ENCODE results near the gene CALD1. TPM values are rescaled to one million over a fixed set of nuclear protein-coding genes. Genes with fewer than 3 reads are reported as not detected.

The CALD1 gene
- total and polyA plus RNA-seq, 8 donors: 146 to 1,007 (median 302) TPM

DNA sequence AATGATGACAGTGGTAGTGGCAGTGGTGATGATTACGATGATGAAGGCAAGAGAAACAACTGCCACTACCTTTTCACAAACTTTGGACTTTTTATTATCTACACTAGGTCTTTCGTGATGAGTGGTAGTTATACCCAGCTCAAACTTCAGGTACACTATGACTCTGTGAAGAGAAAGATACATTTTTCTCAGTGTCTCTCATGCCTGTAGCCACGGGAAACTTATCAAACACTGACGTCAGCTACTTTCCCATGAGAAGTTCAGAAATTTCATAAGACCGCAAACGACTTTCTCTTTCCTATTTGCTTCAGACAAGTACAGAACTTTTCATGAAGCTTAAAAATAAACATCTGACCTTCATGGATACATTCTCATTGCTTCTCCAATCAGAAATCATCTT lies 57.0 kb downstream of the CALD1 start:
- Histone ChIP-seq H3K4me3 (no peak overlapping the region), H3K4me1 (peaks cover 0 to 60% (median 17%) of the 10 kb centered on the region in 4 donors), H3K36me3 (no peaks in the 10 kb centered on the region), H3K27ac (peak overlapping the region in 4 of 5 donors; percentile 66 to 89 (median 72)), H3K9me3 (no peaks in the 10 kb centered on the region), H3K27me3 (no peaks in the 10 kb centered on the region)
- WGBS, 5 donors: 69 to 83% (median 80%) methylated on average over 6 of the region's 6 CpGs
- peak in 1 of 2 donors; percentile 53 for DNase-seq
- intact Hi-C loops (cut with DNase I; ENCODE audit: low total_unique reads): no loop called here
- peak in 2 of 3 donors; percentile 33 to 72 for TF ChIP-seq POLR2AphosphoS5 (IDR thresholded peaks at IDR 0.05)
- no peak for TF ChIP-seq EP300 (IDR thresholded peaks at IDR 0.05)

DNA sequence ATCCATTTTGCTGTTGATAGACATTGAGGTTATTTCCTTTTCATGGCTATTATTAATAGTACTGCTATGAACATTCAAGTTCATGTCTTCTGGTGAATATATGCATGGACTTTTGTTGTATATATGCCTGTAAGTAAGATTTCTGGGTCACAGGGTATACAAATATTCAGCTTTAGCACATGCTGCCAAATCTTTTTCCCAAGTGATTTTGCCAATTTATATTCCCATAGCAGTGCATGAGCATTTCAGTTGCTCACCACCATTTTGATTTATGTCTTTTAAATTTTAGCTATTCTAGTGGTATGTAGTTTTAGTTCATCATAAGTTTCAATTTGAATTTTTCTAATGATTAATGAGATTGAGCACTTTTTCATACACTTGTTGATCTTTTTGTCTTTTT lies 59.9 kb downstream of the CALD1 start:
- no peak for DNase-seq
- Histone ChIP-seq H3K27ac (peak overlapping the region in 1 of 5 donors; percentile 89), H3K4me3 (no peak overlapping the region), H3K36me3 (peaks cover 0 to 3% (median 1%) of the 10 kb centered on the region in 4 donors), H3K27me3 (no peaks in the 10 kb centered on the region), H3K9me3 (no peaks in the 10 kb centered on the region), H3K4me1 (peaks cover 4 to 62% (median 27%) of the 10 kb centered on the region in 4 donors)
- TF ChIP-seq POLR2A (IDR thresholded peaks at IDR 0.05): no peak
- TF ChIP-seq EP300 (IDR thresholded peaks at IDR 0.05): no peak
- TF ChIP-seq POLR2AphosphoS5 (IDR thresholded peaks at IDR 0.05): no peak
- TF ChIP-seq, protein P1, sequence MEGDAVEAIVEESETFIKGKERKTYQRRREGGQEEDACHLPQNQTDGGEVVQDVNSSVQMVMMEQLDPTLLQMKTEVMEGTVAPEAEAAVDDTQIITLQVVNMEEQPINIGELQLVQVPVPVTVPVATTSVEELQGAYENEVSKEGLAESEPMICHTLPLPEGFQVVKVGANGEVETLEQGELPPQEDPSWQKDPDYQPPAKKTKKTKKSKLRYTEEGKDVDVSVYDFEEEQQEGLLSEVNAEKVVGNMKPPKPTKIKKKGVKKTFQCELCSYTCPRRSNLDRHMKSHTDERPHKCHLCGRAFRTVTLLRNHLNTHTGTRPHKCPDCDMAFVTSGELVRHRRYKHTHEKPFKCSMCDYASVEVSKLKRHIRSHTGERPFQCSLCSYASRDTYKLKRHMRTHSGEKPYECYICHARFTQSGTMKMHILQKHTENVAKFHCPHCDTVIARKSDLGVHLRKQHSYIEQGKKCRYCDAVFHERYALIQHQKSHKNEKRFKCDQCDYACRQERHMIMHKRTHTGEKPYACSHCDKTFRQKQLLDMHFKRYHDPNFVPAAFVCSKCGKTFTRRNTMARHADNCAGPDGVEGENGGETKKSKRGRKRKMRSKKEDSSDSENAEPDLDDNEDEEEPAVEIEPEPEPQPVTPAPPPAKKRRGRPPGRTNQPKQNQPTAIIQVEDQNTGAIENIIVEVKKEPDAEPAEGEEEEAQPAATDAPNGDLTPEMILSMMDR (IDR thresholded peaks at IDR 0.05): no peak
- intact Hi-C loops (cut with DNase I; ENCODE audit: low total_unique reads): no loop called here

GRCh38 chr7:134842062-134842461 lies 62.6 kb downstream of the CALD1 start:
- Histone ChIP-seq H3K27ac (peak overlapping the region in 4 of 5 donors; percentile 17 to 89 (median 32)), H3K27me3 (no peaks in the 10 kb centered on the region), H3K4me1 (peaks cover 4 to 70% (median 33%) of the 10 kb centered on the region in 4 donors), H3K9me3 (no peaks in the 10 kb centered on the region), H3K36me3 (peaks cover 0 to 23% (median 11%) of the 10 kb centered on the region in 4 donors), H3K4me3 (no peak overlapping the region)
- intact Hi-C loops (cut with DNase I; ENCODE audit: low total_unique reads): no loop called here
- TF ChIP-seq POLR2A (IDR thresholded peaks at IDR 0.05) (no peak), POLR2AphosphoS5 (IDR thresholded peaks at IDR 0.05) (no peak), EP300 (IDR thresholded peaks at IDR 0.05) (no peak)
- TF ChIP-seq, protein P1 (IDR thresholded peaks at IDR 0.05): no peak
- DNase-seq: no peak

- H3K27ac ChIP-seq: peak overlapping the region in 4 of 5 donors; percentile 36 to 89 (median 42)
- no peak for TF ChIP-seq POLR2A (IDR thresholded peaks at IDR 0.05)
- no peak for TF ChIP-seq EP300 (IDR thresholded peaks at IDR 0.05)
- TF ChIP-seq, protein P1 (IDR thresholded peaks at IDR 0.05): no peak
- no peak for TF ChIP-seq POLR2AphosphoS5 (IDR thresholded peaks at IDR 0.05)
- DNase-seq: no peak
- 61 to 72% (median 71%) methylated on average over 8 of the region's 8 CpGs for whole genome bisulfite sequencing, 5 donors
- H3K4me1 ChIP-seq: peaks cover 4 to 79% (median 40%) of the 10 kb centered on the region in 4 donors
- intact Hi-C loops (cut with DNase I; ENCODE audit: low total_unique reads): no loop called here
- H3K4me3 ChIP-seq: no peak overlapping the region
- H3K9me3 ChIP-seq: no peaks in the 10 kb centered on the region
- H3K36me3 ChIP-seq: peaks cover 0 to 23% (median 11%) of the 10 kb centered on the region in 4 donors
- no peaks in the 10 kb centered on the region for H3K27me3 ChIP-seq
Measured at GRCh38 chr7:134842886-134843430, 63.5 kb downstream of the CALD1 start.

DNA sequence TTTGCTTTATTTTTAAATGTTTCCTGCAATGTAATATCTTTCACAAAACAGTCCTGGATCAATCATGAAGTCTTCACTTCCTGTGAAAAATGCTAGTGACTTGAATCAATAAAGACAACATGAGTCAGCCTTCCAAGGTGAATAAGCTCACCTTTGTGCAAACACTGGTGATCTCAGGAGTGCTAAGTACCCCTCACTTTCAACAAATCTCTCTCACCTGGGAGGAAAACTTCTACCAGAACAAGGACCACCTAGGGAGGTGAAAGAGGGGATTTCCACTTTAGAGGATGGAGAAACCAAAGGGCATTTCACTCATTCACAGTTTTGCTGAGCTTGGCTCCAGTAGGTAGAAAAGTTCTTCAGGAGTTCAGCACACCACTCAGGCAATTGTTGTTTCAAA lies 64.8 kb downstream of the CALD1 start:
- Histone ChIP-seq H3K27me3 (no peaks in the 10 kb centered on the region), H3K9me3 (no peaks in the 10 kb centered on the region), H3K4me1 (peaks cover 4 to 78% (median 43%) of the 10 kb centered on the region in 4 donors), H3K4me3 (no peak overlapping the region), H3K27ac (peak overlapping the region in 1 of 5 donors; percentile 89), H3K36me3 (peaks cover 0 to 23% (median 11%) of the 10 kb centered on the region in 4 donors)
- TF ChIP-seq, protein P1 (IDR thresholded peaks at IDR 0.05): no peak
- TF ChIP-seq POLR2AphosphoS5 (IDR thresholded peaks at IDR 0.05) (no peak), EP300 (IDR thresholded peaks at IDR 0.05) (no peak), POLR2A (IDR thresholded peaks at IDR 0.05) (no peak)
- intact Hi-C loops (cut with DNase I; ENCODE audit: low total_unique reads): no loop called here
- DNase-seq: peak in 1 of 2 donors; percentile 42

Data from stomach (tissue), 9 donors.